Esophagus squamous epithelium (tissue), 4 donors: ENCODE results near the gene GRM6.

ENCODE experiments used
- CTCF ChIP-seq, 6 experiments: fragments of 450-650 bp in 4 of 6; fragments of 200-600 bp in 2 of 6; sonication (generic) in 2 of 6; IDR thresholded peaks; one replicate each; pipeline ENCODE4 v1.5.1; 2016 to 2019; ENCODE audit warnings: antibody characterized with exemption in 6 of 6, mild to moderate bottlenecking in 4 of 6, moderate library complexity in 4 of 6
- POLR2A ChIP-seq, 4 donors: fragments of 450-650 bp; IDR thresholded peaks; one replicate each; pipeline ENCODE4 v1.6.1; 2017; ENCODE audit warnings: antibody characterized with exemption in 4 of 4, mild to moderate bottlenecking in 4 of 4, moderate library complexity in 3 of 4

DNA sequence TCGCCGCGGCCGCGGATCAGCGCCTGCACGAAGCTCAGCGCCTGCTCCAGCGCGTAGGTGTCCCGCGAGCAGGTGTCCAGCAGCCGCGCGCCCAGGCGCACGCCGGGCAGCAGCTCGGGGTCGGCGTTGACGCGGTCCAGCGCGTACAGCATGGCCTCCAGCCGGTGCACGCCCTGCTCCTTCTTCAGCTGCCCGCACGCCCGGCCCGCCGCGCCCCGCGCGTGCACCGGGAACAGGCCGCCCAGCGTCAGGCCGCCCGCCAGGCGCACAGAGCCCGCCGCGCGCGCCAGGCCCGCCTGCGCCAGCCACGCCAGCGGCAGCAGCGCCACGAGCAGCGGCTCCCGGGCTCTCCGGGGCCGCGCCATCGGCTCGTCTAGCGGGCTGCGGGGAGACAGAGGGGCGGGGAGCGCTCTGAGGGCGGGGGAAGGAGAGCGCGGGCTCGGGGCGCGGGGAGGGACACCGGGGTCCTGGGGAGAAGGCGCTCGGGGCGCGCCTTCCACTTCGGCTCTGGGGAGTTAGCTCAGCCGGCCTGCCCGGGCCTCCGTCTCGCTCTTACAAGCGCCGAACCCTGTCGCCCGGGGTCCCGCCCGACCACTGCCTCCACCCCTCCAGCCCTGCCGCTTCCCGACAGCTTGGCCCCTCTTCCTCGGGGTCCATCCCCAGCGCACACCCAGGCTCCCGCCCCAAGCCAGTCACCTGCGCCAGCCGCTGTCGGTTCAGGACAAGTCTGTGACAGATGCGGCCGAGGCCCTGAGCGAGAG is at the start of gene GRM6:
- TF ChIP-seq CTCF (IDR thresholded peaks at IDR 0.05) (no peak), POLR2A (IDR thresholded peaks at IDR 0.05) (no peak)
